Measurements from ENCODE around the gene SGMS1.
"Not testable (repeated sequence)": the region's sequence is repeated elsewhere in the genome, so short reads cannot be mapped to it uniquely, and the experiment has no call there.

Gene SGMS1

DNA sequence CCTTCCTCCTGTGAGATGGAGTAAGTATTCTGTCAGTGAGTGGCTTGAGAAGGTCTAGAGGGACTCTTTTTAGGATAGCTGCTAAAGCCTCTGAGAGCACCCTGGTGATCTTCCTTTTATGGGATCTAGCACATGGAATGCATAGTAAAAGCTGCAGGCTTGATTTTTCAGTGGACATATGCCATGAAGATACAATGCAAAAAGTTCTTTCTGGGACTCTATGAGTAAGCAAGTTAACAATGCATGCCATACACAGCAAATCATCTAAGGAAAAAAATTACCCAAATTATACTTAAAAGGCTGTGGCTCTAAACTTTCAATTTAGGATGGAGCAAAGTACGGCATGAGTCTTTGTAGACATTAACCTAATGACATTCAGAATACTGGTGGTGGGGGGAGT, 154.5 kb downstream of the SGMS1 start:
- no peak for DNase-seq (ENCODE audit: low spot score)

DNA sequence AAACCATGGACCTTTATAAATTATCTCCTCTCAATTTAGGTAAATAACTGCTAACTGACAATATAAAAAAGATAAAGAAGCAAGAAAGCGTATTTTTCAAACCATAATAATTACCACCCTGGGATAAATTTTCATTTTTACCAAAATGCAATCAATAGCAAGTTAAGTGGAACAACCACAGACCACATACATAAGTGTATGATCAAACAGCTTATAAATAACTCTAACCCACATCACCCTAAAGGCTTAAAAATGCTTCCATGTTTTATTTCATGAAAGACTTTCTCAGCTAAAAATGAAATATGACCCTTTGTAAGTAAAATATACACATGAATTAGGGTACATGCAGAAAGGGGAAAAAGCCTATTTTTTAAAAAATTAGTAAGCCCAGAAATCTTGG, 156.5 kb downstream of the SGMS1 start:
- no peak for DNase-seq (ENCODE audit: low spot score)

DNA sequence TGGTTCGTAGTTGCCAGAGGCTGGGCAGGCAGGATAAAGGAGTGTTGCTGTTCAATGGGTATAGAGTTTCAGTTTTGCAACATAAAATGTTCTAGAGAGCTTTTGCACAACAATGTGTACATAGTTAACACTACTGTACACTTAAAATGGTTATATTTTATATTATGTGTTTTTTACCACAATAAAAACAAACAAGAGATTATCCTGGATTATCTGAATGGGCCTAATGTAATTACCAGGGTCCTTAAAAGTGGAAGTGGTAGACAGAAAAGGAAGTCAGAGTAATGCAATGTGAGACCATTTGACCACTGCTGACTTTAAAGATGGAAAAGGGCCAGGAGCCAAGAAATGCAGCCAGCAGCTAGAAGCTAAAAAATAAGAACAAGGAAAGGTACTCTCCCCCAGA, 159.7 kb downstream of the SGMS1 start:
- no peak for DNase-seq (ENCODE audit: low spot score)

DNA sequence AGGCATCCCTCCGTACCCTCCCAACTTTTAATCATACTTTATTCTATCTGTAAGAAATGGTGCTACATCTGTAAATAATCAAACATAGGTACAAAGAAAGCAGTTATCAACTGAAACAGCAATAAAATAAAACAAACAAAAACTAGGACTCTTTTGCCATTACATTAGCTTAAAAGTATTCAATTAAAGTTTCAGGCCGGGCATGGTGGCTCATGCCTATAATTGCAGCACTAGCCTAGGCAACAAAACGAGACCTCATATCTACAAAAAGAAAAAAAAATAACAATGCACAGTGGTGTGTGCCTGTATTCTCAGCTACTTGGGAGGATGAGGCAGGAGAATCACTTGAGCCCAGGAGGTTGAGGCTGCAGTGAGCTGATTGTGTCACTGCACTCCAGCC, 161.9 kb downstream of the SGMS1 start:
- DNase-seq (ENCODE audit: low spot score), result no peak

DNA sequence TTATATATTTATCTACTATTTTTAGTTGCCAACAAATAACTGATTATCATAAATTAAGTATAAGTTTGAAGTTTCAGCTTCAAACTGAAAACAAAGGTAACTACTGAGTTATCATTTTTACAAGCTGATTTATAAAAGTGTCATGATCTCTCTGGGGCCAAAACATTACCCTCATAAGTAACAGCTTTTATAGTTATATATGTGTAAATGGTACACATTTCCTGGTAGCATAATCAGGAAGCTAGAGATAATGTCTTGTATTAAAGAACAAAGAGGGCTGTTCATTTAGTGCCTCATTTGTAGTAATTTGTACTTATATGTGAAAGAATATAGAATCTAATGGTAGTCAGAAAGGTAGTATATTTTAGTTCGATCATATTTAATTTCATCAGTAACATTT, 162.6 kb downstream of the SGMS1 start:
- no peak for DNase-seq (ENCODE audit: low spot score)

DNA sequence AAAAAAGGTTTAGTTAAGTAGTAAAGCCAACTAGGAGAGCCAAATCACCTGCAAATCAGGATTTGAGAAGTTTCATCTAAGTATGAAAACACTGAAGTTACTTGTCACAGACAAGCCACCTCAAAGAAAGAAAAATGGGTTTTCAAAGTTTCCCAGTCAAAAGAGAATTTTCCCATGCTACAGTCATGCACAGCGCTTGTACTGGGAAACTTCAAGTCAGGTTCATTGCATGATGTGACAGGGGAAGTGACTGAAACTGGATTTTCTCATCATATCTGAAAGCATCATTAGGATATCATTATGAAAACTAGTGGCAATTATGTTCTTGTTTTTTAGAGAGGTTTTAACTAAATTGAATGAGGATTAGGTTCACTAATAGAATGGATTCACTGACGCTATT, 167.0 kb downstream of the SGMS1 start:
- no peak for DNase-seq (ENCODE audit: low spot score)

DNA sequence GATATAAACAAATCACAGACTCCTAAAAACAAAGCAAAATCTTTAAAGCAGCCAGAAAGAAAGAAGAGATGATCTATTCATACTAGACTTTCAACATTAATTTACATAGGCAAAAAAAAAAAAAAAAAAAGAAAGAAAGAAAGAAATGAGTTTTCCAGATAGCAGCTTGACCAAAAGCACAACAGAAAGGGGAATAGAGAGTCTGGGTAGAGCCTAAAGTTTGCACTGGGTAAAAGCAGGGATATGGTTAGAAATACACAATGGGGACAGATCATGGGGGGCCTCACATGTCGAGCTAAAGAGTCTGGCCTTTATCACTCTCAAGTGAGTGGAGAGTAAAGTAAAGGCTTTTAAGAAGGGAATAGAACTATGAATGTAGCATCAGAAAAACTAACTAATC, 169.8 kb downstream of the SGMS1 start:
- no peak for DNase-seq (ENCODE audit: low spot score)

DNA sequence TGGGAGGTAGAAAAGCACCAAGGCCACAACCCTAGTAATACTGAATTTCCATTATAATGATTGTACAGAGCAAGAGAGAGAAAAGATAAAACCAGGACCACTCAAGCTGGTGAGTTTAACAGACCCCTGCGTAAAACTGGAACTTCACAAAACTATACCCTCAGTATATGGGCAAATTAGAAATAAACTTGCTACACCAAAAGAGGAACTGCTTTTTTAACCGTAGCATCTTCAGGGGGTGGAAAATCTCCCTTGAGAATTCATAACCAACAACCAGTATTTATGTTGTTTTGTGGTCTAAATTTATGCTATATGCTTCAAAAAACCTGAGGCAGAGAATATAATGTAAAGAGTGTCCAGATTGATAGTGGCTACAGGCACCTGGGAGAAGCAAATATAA, 171.2 kb downstream of the SGMS1 start:
- DNase-seq (ENCODE audit: low spot score), result no peak

DNA sequence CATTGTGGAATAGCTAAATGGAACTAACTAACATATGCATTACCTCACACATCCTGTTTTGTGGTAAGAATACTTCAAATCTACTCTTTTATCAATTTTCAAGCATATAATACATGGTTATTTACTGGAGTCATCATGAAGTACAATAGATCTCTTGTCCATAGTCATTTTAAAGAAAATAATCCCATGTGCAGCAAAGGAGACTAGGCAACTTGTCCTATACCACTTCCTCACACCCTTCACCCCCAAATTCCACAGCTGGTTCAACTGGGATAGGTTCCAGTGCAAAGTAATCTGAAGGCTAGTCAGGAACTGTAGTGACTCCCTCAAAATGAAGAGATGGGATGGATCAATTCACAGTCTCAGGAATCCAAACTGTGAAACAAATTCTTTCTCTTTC, 176.1 kb downstream of the SGMS1 start:
- no peak for DNase-seq (ENCODE audit: low spot score)

DNA sequence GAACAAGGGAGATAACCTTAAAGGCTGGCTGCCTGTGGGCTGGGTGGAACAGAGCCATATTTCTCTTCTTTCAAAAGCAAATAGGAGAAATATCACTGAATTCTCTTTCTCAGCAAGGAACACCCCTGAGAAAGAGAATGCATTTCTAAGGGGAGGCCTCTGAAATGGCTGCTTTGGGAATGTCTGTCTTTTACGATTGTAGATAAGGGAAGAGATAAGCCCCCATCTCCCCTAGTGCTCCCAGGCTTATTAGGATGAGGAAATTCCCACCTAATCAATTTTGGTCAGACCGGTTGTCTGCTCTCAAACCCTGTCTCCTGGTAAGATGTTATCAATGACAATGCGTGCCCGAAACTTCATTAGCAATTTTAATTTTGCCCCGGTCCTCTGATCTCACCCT, 178.0 kb downstream of the SGMS1 start:
- DNase-seq (ENCODE audit: low spot score), result not testable (repeated sequence)

DNA sequence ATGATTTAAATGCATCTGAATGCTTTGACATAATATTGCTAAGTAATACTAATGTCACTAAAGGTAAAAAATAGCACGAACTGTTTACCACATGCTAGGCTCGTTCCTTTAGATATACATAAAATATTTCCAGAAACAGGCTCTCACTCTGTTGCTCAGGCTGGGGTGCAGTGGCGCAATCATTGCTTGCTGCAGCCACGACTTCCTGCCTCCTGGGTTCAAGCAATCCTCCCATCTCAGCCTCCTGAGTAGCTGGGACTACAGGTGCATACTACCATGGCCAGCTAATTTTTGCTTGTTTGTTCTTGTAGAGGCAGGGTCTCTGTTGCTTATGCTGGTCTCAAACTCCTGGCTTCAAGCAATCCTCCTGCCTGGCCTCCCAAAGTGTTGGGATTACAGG, 183.3 kb downstream of the SGMS1 start:
- no peak for DNase-seq (ENCODE audit: low spot score)

DNA sequence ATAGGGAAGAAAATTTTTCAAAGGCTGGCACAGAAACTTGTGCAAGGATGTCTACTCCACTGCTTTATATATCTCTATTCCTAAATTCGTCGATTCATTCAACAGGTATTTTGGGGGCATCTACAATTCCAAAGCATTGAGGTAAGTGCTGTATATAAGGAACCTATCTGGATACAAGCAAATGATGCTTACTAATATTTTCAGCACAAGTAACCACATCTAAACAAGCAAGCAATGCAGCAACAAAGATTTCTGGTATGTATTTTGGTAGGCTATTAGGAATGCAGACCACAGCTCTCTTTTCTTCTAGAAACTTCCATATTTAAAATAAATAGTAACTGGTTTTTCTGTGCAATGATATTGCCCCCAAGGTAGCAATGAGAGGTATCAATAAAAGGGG, 183.9 kb downstream of the SGMS1 start:
- DNase-seq (ENCODE audit: low spot score), result no peak

DNA sequence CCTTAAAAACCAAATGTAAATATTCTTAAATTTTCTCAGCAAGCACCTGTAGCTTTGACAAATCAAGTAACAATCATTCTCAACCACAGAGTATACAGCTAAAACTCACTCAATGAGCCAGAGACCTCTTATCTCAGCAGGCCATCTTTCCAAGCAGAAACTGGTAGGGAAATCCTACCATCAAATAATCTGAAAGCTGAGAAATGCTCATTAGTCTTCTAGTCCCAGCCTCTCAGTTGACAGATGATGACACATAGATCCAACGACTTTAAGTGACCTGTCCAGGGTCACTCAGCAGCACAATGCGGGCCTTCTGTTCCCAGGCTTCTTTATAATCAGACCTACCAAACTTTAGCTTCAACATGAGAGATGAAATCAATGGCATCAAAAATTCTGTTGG, 184.6 kb downstream of the SGMS1 start:
- DNase-seq (ENCODE audit: low spot score), result no peak

DNA sequence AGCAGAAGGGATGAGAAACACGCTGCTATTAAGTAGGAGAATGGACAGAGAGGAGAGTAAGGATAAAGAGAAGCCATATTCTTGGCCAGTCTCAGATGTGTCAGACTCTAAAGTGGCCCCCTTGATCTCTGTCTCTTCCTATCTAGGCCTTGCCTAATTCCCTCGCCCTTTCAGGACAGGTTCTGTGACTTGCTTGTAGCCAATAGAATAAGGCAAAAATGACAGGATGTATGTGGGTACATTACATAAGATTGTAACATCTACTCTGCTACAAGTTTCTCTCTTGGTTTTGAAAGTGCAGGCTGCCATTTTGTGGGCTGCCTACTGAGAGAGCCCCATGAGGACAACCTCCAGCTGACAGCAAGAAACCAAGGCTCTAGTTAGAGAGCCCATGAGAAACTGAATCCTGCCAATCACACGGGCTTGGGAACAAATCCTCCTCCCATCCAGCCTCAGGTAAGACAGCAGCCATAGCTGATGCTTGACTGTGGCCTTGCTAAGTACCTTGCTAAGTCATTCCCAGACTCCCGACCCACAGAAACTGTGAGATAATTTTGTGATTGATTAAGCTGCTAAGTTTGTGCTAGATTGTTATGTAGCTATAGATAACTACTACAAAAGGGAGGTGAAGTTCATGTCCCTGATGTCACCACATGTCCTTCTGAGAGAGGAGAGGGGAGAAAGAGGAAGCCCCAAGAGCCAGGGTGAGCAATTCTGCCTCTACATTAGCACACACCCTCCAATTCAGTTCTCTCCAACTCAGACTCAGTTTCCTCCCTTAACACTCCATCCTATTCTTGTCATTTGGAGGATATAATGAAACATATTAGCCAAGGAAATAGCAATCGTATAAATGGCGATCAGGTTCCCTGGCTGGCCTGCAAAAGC, 185.5 kb downstream of the SGMS1 start:
- no peak for DNase-seq (ENCODE audit: low spot score)

DNA sequence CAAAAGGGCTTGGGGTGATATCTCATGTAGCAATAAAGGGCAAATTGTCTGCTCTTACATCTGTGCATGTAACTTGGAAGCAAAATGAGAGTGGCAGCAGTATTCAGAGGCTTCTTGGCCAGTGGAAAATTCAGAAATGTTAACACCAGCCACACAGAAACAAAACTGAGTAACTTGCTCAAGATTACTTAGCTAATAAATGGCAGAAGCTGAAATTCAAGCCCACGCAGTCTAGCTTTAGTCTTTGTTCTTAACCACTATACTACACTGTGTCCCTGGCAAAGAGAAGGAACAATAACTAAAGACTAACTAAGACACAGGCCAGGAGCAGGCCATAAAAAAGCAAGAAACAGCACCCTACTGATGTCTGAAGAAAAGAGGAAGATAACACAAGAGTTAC, 186.5 kb downstream of the SGMS1 start:
- no peak for DNase-seq (ENCODE audit: low spot score)

DNA sequence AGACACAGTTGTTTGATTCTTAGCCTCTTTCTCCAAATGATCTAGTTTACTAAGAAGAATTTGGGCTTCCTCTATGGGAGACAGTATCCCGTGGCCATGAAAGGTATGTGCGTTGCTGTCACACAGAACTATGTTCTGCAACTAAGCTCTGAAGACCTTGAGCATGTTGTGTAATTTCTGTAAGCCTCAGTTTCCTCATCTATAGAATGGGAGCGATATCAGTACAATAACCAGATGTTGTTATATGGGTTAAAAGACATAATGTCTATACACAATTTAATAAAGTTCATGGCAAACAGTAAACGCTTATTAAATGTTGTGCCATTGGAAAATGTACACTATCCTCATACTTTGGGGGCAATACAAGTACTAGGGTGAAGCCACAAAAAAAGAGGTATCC, 187.0 kb downstream of the SGMS1 start:
- DNase-seq (ENCODE audit: low spot score), result no peak

DNA sequence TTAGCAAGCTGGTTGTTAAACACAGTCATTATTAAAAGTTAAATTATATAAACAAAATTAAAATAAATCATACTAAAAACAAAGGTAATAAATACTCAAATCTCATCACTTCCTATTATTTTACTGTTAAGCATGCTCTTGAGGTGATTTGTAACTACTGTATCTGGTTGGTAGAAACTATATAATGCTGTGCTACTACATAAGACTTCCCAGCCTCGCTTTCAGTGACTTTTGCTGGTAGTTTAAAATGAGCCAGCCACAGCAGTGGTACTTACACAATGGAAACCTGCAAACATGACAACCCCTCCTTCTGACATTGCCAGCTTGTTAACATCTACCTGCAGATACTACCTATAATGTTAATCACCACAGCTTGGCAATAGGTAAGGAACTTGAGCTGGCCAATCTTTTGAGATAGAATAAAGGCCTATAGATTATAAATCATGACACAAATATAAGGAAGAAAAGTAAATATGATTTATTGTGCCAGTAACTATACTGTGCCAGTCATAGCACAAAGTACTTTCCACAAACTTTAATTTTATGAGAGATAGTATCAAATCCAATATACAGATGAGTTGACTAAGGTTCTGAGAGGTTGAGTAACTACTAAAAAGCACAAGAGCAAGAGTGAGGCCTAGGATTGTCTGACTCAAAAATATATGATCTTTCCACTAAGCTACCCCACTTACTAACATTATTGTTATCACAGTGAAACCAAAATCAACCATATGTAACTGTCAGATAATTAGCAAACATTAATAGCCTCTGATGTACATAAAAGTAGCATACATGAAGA, 191.3 kb downstream of the SGMS1 start:
- no peak for DNase-seq (ENCODE audit: low spot score)

DNA sequence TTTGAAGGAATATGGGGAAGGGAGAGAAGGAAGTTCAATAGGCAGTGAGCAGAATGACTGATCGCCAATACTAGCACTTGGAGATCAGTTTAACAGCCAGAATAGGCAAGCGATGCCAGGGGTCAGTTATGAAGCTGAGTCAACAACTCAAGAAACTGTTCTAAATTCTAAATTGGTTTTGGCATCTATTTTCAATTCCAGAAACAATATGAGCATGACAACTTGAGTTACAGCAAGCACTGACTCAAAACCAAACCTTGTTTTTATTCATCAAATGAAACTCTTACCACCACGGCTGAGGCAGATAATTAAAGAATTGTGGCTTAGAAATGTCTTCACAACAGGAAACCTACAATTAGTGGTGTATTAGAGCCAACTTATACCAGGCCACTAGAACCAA, 192.0 kb downstream of the SGMS1 start:
- DNase-seq (ENCODE audit: low spot score), result no peak

DNA sequence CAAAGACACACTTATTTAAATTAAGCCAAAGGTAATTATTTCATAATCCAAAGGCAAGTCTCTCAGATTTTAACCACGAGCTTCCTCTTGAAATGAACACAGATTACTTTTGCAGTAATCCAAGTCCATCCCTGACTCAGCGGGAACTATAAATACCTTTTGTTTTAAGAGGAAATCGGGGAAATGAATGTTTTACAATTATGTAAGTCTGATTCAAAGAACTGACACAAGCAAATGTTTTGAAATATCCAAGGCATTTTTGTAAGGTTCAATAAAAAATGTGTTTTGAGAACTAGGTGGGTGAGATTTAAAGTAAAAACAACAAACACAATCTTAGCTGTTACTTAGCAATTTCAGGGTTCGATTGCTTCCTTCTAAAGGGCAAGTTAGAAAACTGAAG, 192.6 kb downstream of the SGMS1 start:
- no peak for DNase-seq (ENCODE audit: low spot score)

DNA sequence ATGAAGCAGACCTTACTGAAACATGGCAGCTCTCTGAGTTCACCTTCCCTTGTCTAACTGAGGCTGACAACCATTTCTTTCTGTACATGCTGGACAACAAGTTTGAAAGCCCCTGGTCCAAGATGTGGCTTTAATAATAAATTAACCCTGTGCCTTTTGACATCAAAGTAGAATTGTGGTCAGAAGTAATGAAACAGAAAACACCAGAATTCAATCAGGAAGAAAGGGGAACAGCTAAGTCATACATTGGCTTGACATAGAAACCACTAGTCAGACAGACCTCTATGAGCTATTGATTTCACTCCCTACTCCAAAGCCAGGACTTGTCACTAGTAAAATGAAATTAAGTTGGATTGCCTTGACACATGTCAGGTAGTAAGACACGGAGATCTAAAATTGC, 197.3 kb downstream of the SGMS1 start:
- DNase-seq (ENCODE audit: low spot score), result no peak

DNA sequence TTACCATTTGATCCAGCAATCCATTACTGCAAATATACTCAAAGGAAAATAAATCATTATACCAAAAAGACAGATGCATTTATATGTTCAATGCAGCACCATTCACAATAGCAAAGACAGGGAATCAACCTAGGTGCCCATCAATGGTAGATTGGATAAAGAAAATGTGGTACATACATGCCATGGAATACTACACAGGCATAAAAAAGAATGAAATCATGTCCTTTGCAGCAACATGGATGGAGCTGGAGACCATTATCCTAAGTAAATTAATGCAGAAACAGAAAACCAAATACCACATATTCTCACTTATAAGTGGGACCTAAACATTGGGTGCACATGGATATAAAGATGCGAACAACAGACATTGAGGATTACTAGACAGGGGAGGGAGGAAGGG, 198.5 kb downstream of the SGMS1 start:
- DNase-seq (ENCODE audit: low spot score), result not testable (repeated sequence)

DNA sequence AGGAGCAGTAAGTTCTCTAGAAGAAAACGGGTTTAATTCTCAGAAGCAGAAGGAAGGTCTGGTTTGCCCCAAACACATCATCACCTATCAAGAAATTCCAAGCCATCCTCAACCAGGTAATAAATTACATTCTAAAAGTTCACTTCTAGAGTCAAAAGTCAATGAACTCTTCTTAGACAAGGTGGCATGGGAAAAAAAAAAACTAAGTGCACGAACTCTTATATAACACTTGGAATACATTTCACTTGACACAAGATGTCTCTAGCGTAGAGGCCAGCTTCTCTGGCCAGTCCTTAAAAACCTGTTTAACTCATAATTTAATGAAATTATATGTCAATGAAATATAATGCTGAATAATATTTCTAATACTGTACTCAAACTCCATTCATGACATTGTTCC, 200.3 kb downstream of the SGMS1 start:
- DNase-seq (ENCODE audit: low spot score), result no peak

DNA sequence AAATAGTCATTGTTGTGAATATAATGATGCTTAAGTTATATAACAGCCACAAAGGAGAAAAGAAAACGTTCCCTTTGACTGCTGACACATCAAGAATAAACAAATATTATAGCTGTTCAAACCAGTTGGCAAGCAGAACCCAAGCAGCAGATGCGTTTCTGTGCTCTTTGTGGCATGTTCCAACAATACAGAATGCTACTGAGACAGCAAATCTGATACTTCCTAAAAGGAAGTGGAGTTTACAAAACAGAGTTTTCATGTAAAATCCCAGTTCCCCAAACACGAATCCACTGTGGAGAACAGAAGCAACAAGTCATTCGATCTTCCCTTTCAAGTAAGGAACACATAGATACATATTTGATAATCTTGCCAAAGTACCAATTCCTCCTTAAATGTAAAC, 201.5 kb downstream of the SGMS1 start:
- DNase-seq (ENCODE audit: low spot score), result no peak

Measured in kidney tubule cell (primary cell).